OCI-LY3 (cell line): ENCODE results near the gene CNPY1.

Experiments
- H2AFZ ChIP-seq: fragments of 200-600, 300-600 bp; shearing (Covaris generic); 2 replicates; pipeline ENCODE4 v1.6.0; 2014; ENCODE audit warnings: antibody characterized with exemption, low read depth, low read length
- H3K27ac ChIP-seq: fragments of 200-600, 300-600 bp; sonication (generic); 2 replicates; pipeline ENCODE4 v1.5.1; 2014; ENCODE audit warnings: mild to moderate bottlenecking, low read length, moderate library complexity, mixed read lengths
- H3K27me3 ChIP-seq: fragments of 200-600, 300-600 bp; sonication (generic); 2 replicates; pipeline ENCODE4 v1.6.1; 2014; ENCODE audit warnings: low read depth, low read length, mixed read lengths
- H3K36me3 ChIP-seq: fragments of 200-600, 300-600 bp; sonication (generic); replicated peaks from 2 replicates; pipeline ENCODE3; 2014; ENCODE audit warnings: low read depth, low read length, mixed read lengths
- H3K4me1 ChIP-seq: fragments of 300-600, 200-600 bp; sonication (generic); 2 replicates; pipeline ENCODE4 v1.6.1; 2014; ENCODE audit warnings: low read length, mixed read lengths
- H3K4me2 ChIP-seq: fragments of 200-600, 300-600 bp; sonication (generic); 2 replicates; pipeline ENCODE4 v1.6.1; 2014; ENCODE audit warnings: low read length, mixed read lengths
- H3K4me3 ChIP-seq: fragments of 300-600, 200-600 bp; sonication (generic); 2 replicates; pipeline ENCODE4 v1.5.1; 2014; ENCODE audit warnings: antibody characterized with exemption, mild to moderate bottlenecking, low read length, moderate library complexity
- H3K79me2 ChIP-seq: fragments of 300-600, 200-600 bp; shearing (Covaris generic); 2 replicates; pipeline ENCODE4 v1.6.1; 2014; ENCODE audit warnings: mild to moderate bottlenecking, low read length, mixed read lengths
- H3K9ac ChIP-seq: fragments of 300-600, 200-600 bp; shearing (Covaris generic); 2 replicates; pipeline ENCODE4 v1.6.0; 2014; ENCODE audit warnings: mild to moderate bottlenecking, low read length, moderate library complexity
- H3K9me3 ChIP-seq: fragments of 200-600, 300-600 bp; shearing (Covaris generic); 2 replicates; pipeline ENCODE4 v1.6.1; 2014; ENCODE audit warnings: low read length, mixed read lengths; ENCODE audit not compliant: insufficient read depth
- H4K20me1 ChIP-seq: fragments of 200-600, 300-600 bp; sonication (generic); 2 replicates; pipeline ENCODE4 v1.6.1; 2016; ENCODE audit warnings: low read length, mixed read lengths; ENCODE audit not compliant: insufficient read depth
- EZH2phosphoT487 ChIP-seq: fragments of 200-600 bp; shearing (Covaris generic); IDR thresholded peaks from 2 replicates; pipeline ENCODE4 v1.6.1; 2018; ENCODE audit warnings: antibody characterized with exemption, mixed run types, low read depth
- TF ChIP-seq, protein P1 (sequence below): fragments of 200-600, 300-600 bp; sonication (generic); IDR thresholded peaks from 2 replicates; pipeline ENCODE4 v1.5.1; 2014; ENCODE audit warnings: antibody characterized with exemption, low read length, low read depth

Gene CNPY1

DNA sequence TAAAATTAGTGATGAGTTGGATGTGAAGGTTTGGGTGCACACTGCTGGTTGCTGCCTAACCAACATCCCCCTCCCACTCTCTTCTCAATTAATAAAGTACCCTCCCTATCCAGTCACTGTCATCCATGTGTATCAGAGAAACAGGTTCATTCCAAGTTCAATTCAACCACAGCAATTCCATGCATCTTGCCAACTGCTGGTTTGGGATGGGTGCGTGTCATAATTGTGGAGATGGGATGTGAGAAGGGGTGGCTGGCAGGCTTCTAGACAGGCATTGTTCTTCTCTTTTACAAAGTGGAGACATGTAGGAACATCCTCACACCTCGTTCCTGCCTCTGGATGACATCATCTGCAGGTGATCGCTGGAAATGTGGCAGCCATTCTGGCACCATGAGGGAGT, 7.5 kb upstream of the CNPY1 start:
- no peaks in the 10 kb centered on the region for H4K20me1 ChIP-seq
- H3K27me3 ChIP-seq, result 0 out of 2 replicates have a peak, but pooled peaks cover 6% of the 10 kb centered on the region
- H3K27ac ChIP-seq, result no peak overlapping the region
- H3K9ac ChIP-seq, result no peak overlapping the region
- H3K4me2 ChIP-seq, result no peak overlapping the region
- H3K36me3 ChIP-seq, result no peaks in the 10 kb centered on the region
- no peak overlapping the region for H3K4me3 ChIP-seq
- H2AFZ ChIP-seq, result no peak overlapping the region
- H3K79me2 ChIP-seq, result no peaks in the 10 kb centered on the region
- TF ChIP-seq, protein P1, sequence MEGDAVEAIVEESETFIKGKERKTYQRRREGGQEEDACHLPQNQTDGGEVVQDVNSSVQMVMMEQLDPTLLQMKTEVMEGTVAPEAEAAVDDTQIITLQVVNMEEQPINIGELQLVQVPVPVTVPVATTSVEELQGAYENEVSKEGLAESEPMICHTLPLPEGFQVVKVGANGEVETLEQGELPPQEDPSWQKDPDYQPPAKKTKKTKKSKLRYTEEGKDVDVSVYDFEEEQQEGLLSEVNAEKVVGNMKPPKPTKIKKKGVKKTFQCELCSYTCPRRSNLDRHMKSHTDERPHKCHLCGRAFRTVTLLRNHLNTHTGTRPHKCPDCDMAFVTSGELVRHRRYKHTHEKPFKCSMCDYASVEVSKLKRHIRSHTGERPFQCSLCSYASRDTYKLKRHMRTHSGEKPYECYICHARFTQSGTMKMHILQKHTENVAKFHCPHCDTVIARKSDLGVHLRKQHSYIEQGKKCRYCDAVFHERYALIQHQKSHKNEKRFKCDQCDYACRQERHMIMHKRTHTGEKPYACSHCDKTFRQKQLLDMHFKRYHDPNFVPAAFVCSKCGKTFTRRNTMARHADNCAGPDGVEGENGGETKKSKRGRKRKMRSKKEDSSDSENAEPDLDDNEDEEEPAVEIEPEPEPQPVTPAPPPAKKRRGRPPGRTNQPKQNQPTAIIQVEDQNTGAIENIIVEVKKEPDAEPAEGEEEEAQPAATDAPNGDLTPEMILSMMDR, result no peak
- no peak for TF ChIP-seq EZH2phosphoT487
- H3K4me1 ChIP-seq, result no peaks in the 10 kb centered on the region
- no peaks in the 10 kb centered on the region for H3K9me3 ChIP-seq

DNA sequence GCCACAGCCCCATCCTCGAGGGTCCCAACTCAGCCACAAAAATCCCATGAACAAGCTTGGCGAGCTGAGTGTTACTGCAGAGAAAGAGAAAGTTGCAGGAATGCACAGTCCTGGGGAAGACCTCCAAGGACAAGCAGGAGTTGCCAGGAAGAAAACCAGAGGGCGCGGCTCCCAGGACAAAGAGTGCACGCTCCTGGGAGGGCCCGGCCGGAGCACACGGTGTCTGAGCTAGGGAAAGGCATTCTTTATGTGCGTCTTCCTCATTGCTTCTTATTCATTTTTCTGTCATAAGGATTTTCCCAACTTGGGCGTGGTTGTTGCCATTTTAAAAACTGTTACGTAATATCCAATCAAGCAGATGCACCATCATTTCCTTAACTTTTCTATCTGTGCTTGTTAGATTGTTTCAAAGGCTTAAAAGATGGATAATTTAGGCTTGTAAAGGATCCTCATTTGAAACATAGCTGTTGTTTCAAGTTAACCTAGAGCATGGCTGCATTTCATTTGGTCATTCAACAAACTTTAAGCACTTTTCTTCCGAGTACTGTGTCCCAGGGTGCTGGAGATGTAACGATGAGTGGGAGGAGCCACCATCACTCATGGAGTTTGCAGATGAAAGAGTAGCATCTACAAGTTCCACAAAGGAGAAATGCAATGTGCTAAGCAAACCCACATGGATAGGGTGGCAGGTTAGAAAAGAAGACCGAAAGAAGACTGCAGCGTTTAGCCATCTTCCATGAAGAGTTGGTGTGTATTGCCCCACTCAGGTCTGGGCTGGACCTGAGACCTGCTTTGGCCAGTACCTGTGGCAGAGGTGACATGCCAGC, 5.6 kb upstream of the CNPY1 start:
- TF ChIP-seq EZH2phosphoT487, result no peak
- TF ChIP-seq, protein P1, result no peak

DNA sequence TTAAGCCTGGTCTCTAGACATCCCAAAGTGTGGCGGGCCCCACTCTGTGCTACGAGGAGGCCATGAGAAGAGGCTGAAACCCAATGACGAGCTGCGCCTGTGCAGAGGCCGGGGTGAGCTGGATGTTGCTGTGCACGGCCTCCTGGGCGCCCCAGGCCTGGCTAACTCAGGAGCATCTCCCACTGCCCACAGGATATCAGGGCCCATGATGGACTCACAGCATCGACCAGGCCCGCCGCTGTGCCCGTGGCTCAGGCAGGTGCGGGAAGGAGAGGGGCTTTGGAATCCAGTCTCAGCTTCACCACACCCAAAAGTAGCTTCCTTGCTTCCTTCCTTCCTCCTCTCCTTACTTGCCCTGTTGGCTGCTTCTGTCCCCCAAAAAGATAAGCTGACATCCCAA, 4.6 kb upstream of the CNPY1 start:
- Histone ChIP-seq H3K79me2 (no peaks in the 10 kb centered on the region), H3K4me2 (no peak overlapping the region), H3K9me3 (no peaks in the 10 kb centered on the region), H3K27me3 (0 out of 2 replicates have a peak, but pooled peaks cover 6% of the 10 kb centered on the region), H3K4me1 (no peaks in the 10 kb centered on the region), H3K9ac (no peak overlapping the region), H3K27ac (no peak overlapping the region), H3K36me3 (no peaks in the 10 kb centered on the region), H4K20me1 (no peaks in the 10 kb centered on the region), H2AFZ (no peak overlapping the region), H3K4me3 (no peak overlapping the region)
- TF ChIP-seq EZH2phosphoT487, result no peak
- TF ChIP-seq, protein P1, result no peak

More for the DNA sequence above, 5.6 kb upstream of the CNPY1 start:
- Histone ChIP-seq H3K4me2 (no peak overlapping the region), H3K4me1 (no peaks in the 10 kb centered on the region), H3K4me3 (no peak overlapping the region), H4K20me1 (no peaks in the 10 kb centered on the region), H3K9me3 (no peaks in the 10 kb centered on the region), H3K27me3 (0 out of 2 replicates have a peak, but pooled peaks cover 6% of the 10 kb centered on the region), H3K36me3 (no peaks in the 10 kb centered on the region), H3K9ac (no peak overlapping the region), H3K79me2 (no peaks in the 10 kb centered on the region), H3K27ac (no peak overlapping the region), H2AFZ (no peak overlapping the region)

DNA sequence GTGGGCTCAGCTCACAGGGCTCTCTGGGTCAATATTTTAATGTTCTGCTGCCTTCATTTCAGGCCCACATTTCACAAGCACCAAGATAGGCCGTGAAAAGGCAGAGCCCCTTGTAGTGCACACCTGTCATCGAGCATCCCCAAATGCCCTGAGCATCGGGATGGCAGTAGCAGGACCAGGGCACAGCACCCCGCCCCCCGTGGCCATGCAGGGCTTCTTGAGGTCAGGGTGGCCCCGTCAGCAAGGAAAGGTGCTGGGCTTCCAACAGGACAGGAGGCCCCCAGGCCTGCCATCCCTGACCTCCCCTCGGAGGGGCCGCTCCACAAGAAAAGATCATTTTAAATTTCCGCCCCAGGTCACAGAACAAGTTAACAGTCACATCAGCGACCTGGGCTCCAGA, 2.9 kb upstream of the CNPY1 start:
- H2AFZ ChIP-seq, result no peak overlapping the region
- H3K4me2 ChIP-seq, result no peak overlapping the region
- no peak overlapping the region for H3K4me3 ChIP-seq
- H3K4me1 ChIP-seq, result no peaks in the 10 kb centered on the region
- no peak overlapping the region for H3K27ac ChIP-seq
- peaks cover 9% of the 10 kb centered on the region; the same call in 1 of the 2 replicates for H3K27me3 ChIP-seq
- H3K9ac ChIP-seq, result no peak overlapping the region
- no peaks in the 10 kb centered on the region for H4K20me1 ChIP-seq
- H3K36me3 ChIP-seq, result no peaks in the 10 kb centered on the region
- no peaks in the 10 kb centered on the region for H3K79me2 ChIP-seq
- no peaks in the 10 kb centered on the region for H3K9me3 ChIP-seq
- TF ChIP-seq EZH2phosphoT487, result no peak
- TF ChIP-seq, protein P1, result no peak
